K562 (cell line): ENCODE results near the gene LSM12. TPM values are rescaled to one million over a fixed set of nuclear protein-coding genes. Genes with fewer than 3 reads are reported as not detected.

Experiments used
- BACH1 ChIP-seq: fragments of 200-800 bp; sonication (Bioruptor generic); IDR thresholded peaks from 2 replicates; pipeline ENCODE4 v1.6.1; 2016; ENCODE audit warnings: missing genetic modification characterization, missing compliant biosample characterization
- BDP1 ChIP-seq: IDR thresholded peaks from 3 replicates; pipeline ENCODE4 v1.6.1; 2011; ENCODE audit not compliant: insufficient read length, insufficient read depth
- ESRRA ChIP-seq: fragments of 450-650 bp; IDR thresholded peaks from 2 replicates; pipeline ENCODE4 v1.6.1; 2014; ENCODE audit warnings: low read depth, mild to moderate bottlenecking, moderate library complexity, borderline replicate concordance
- HDAC3 ChIP-seq: fragments of 450-650 bp; IDR thresholded peaks from 2 replicates; pipeline ENCODE4 v1.6.1; 2018; ENCODE audit warnings: borderline replicate concordance, mild to moderate bottlenecking, moderate library complexity; ENCODE audit not compliant: partially characterized antibody
- HMG20A ChIP-seq: fragments of 450-650 bp; formaldehyde crosslinking; conservative IDR thresholded peaks from 2 replicates; pipeline ENCODE4 v1.4.0; 2020; ENCODE audit warnings: mild to moderate bottlenecking, mixed read lengths
- LARP7 ChIP-seq: fragments of 450-650 bp; IDR thresholded peaks from 2 replicates; pipeline ENCODE4 v1.6.1; 2016
- LCOR ChIP-seq: sonication (generic); formaldehyde crosslinking; IDR thresholded peaks from 2 replicates; pipeline ENCODE4 v1.8.0; 2022; ENCODE audit warnings: mild to moderate bottlenecking, missing genetic modification reagents
- MAFK ChIP-seq: IDR thresholded peaks from 2 replicates; pipeline ENCODE4 v1.6.1; 2011; ENCODE audit warnings: low read length, improper control_type of control experiment
- MXI1 ChIP-seq: IDR thresholded peaks from 2 replicates; pipeline ENCODE4 v1.6.1; 2011; ENCODE audit warnings: low read depth, mild to moderate bottlenecking, improper control_type of control experiment, low read length
- NR2C2 ChIP-seq, 2 experiments: fragments of 200-800 bp in 1 of 2; sonication (Bioruptor generic) in 1 of 2; sonication (generic) in 1 of 2; formaldehyde crosslinking in 1 of 2; IDR thresholded peaks; 2 replicates each; pipeline versions ENCODE4 v1.6.1 to v1.8.0; 2016 to 2022; ENCODE audit warnings: mild to moderate bottlenecking in 1 of 2, missing compliant biosample characterization in 1 of 2, missing genetic modification characterization in 1 of 2, missing genetic modification reagents in 1 of 2
- PHB ChIP-seq: fragments of 250-450 bp; sonication (Bioruptor Pico); IDR thresholded peaks from 2 replicates; pipeline ENCODE4 v1.5.0; 2021
- POLR2AphosphoS5 ChIP-seq: IDR thresholded peaks from 2 replicates; pipeline ENCODE4 v1.6.1; 2011; ENCODE audit warnings: mild to moderate bottlenecking, low read depth, low read length, moderate library complexity; ENCODE audit not compliant: control insufficient read depth, insufficient read depth
- POLR3G ChIP-seq: IDR thresholded peaks from 2 replicates; pipeline ENCODE4 v1.6.1; 2011; ENCODE audit not compliant: insufficient read length, insufficient replicate concordance; ENCODE audit errors: extremely low read depth
- RERE ChIP-seq: sonication (generic); formaldehyde crosslinking; IDR thresholded peaks from 2 replicates; pipeline ENCODE4 v1.8.0; 2023; ENCODE audit warnings: missing genetic modification reagents, mild to moderate bottlenecking, borderline replicate concordance
- RFX7 ChIP-seq: fragments of 250-450 bp; sonication (Bioruptor Pico); IDR thresholded peaks from 2 replicates; pipeline ENCODE4 v1.5.1; 2021; ENCODE audit warnings: mild to moderate bottlenecking
- ZBTB5 ChIP-seq: fragments of 450-650 bp; IDR thresholded peaks from 2 replicates; pipeline ENCODE4 v1.6.1; 2017; ENCODE audit warnings: antibody characterized with exemption
- ZNF232 ChIP-seq: sonication (generic); formaldehyde crosslinking; IDR thresholded peaks from 2 replicates; pipeline ENCODE4 v1.8.0; 2022; ENCODE audit warnings: mild to moderate bottlenecking, missing genetic modification reagents
- ZNF253 ChIP-seq: fragments of 250-450 bp; sonication (Bioruptor Pico); conservative IDR thresholded peaks from 2 replicates; pipeline ENCODE4 v1.6.1; 2021; ENCODE audit warnings: mild to moderate bottlenecking
- ZNF639 ChIP-seq, 2 experiments: fragments of 200-800 bp in 1 of 2; sonication (Bioruptor generic) in 1 of 2; sonication (generic) in 1 of 2; formaldehyde crosslinking in 1 of 2; IDR thresholded peaks in 1 of 2; conservative IDR thresholded peaks in 1 of 2; 2 replicates each; pipeline versions ENCODE4 v1.5.0 to v1.6.1; 2016 to 2020; ENCODE audit warnings: missing compliant biosample characterization in 1 of 2, missing genetic modification characterization in 1 of 2, missing genetic modification reagents in 1 of 2
- polyA plus RNA-seq, 8 experiments: library from polyadenylated mRNA; depleted of rRNA in 4 of 8; stranded (reverse) in 5 of 8; unstranded in 3 of 8; fragments of >200 nt; fragmentation: Nextera tagmentation in 2 of 8; fragmentation: Illumina TruSeq in 1 of 8; extraction: Ambion mirVana in 2 of 8; extraction: Trizol in 1 of 8; gene quantifications; 2 replicates each; pipeline versions ENCODE4 v1.2.1 to v1.2.3, GENCODE V29; 2011 to 2014; ENCODE audit warnings: inconsistent platforms in 1 of 8, missing spikeins in 1 of 8
- total RNA-seq, 7 experiments: library from RNA; depleted of rRNA in 6 of 7; stranded (reverse); fragments of >200 nt in 6 of 7; fragmentation: Illumina TruSeq in 2 of 7; extraction: Trizol in 2 of 7; gene quantifications; 2 replicates each; pipeline versions ENCODE4 v1.2.1 to v1.2.3, GENCODE V29; 2011 to 2021; ENCODE audit warnings: low replicate concordance in 1 of 7

Gene LSM12
- total and polyA plus RNA-seq, 9 of the 15 experiments (the other 6 are each of a cell fraction or from before 2014, with no cell fraction given) = 53.0 to 258 (median 89.3) TPM

- TF ChIP-seq ZNF639 (CRISPR knock-in tag; conservative IDR thresholded peaks at IDR 0.05 in 1 of 2, IDR thresholded peaks at IDR 0.05 in 1 of 2) (peak in 1 of 2 experiments; percentile 99; a peak in 2 of 4 replicates), BACH1 (tag) (no peak), POLR3G (no peak), ZNF232 (CRISPR knock-in tag) (0 out of 2 replicates have a peak, but pooled peaks have one; percentile 58), ESRRA (peak; percentile 58; the same call in 1 of the 2 replicates), HMG20A (CRISPR knock-in tag) (no peak), HDAC3 (peak; percentile 41), BDP1 (no peak), LARP7 (0 out of 2 replicates have a peak, but pooled peaks have one; percentile 46), MAFK (peak; percentile 18; the same call in 1 of the 2 replicates), ZBTB5 (no peak), ZNF253 (CRISPR knock-in tag) (no peak), LCOR (CRISPR knock-in tag) (peak; percentile 80; the same call in 1 of the 2 replicates), MXI1 (peak; percentile 99), NR2C2 (CRISPR knock-in tag; IDR thresholded peaks at IDR 0.05) (peak; percentile 96), NR2C2 (tag; IDR thresholded peaks at IDR 0.05) (peak; percentile 99), PHB (no peak), RFX7 (CRISPR knock-in tag) (no peak), POLR2AphosphoS5 (peak; percentile 75), RERE (no peak)
Measured at GRCh38 chr17:44070455-44071197, 4.2 kb upstream of the LSM12 start, which contains the start of gene G6PC3 (continued).
